ENCODE results near the gene TGFB1. TPM values are rescaled to one million over a fixed set of nuclear protein-coding genes. Genes with fewer than 3 reads are reported as not detected.

TGFB1 gene
- total and polyA plus RNA-seq, 9 of the 15 experiments (the other 6 are each of a cell fraction or from before 2014, with no cell fraction given), result 0.24 to 159 (median 17.2) TPM

DNA sequence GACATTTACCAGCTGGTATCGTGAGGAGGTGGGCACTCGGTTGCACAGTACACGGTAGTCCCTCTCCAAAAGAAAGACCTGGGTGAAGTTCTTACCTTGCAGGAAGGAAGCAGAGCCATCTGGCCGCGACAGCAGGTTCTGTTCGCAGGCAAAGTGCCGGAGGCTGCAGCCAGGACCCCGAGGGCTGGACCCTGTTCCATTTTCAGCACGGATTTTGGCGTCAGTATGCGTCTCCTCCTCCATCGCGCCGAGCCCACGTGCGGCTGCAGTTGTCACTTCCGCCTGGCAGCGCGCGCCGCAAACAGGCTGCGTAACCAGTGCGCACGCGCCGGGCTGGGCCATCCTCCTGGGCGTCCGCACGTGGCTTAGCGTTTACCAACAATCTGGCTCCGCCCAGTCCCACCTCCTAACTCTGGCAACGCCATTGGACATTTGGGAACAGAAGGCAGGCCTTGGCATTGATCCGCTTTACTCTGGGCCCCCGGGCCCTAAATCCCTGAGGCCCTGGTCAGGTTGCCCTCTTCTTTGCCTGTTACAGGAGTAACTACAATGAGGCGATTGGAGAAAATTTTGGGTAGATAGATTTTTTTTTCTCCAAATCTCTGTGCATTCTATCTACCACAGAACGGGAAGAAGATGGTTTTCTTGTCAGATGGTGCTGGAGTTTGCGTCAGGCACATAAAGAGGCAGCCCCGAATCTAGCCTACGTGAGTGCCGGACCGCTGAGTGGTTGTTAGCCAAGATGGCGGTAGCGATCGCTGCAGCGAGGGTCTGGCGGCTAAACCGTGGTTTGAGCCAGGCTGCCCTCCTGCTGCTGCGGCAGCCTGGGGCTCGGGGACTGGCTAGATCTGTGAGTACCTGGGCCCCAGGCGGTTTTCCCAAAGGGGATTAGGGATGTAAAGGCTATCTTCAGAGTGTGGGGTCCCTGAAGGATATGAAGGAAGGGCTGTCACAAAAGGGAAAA lies 43.6 kb upstream of the TGFB1 start, which contains the start of the genes BCKDHA and EXOSC5 (continued):
- no peak for TF ChIP-seq ZNF766 (CRISPR knock-in tag; conservative IDR thresholded peaks at IDR 0.05)
- TF ChIP-seq ZNF134 (CRISPR knock-in tag; conservative IDR thresholded peaks at IDR 0.05), result no peak
- TF ChIP-seq CHCHD3 (CRISPR knock-in tag; IDR thresholded peaks at IDR 0.05), result no peak
- no peak for TF ChIP-seq KDM2B (CRISPR knock-in tag; IDR thresholded peaks at IDR 0.05)
- no peak for TF ChIP-seq E2F3 (CRISPR knock-in tag; IDR thresholded peaks at IDR 0.05)
- TF ChIP-seq ZNF3 (CRISPR knock-in tag; IDR thresholded peaks at IDR 0.05), result no peak
- no peak; the same call in 1 of the 2 replicates for TF ChIP-seq CREB1 (IDR thresholded peaks at IDR 0.05)
- TF ChIP-seq CREB1 (CRISPR knock-in tag; IDR thresholded peaks at IDR 0.05), result peak; percentile 13; the same call in 1 of the 2 replicates
- TF ChIP-seq IFI16 (CRISPR knock-in tag; IDR thresholded peaks at IDR 0.05), result no peak
- peak; percentile 87; the same call in 1 of the 2 replicates for TF ChIP-seq JUN (IDR thresholded peaks at IDR 0.05; ENCODE audit: borderline replicate concordance, low read depth, low read length)
- TF ChIP-seq JUN (CRISPR knock-in tag; IDR thresholded peaks at IDR 0.05; ENCODE audit: borderline replicate concordance), result no peak
- peak; percentile 88 for TF ChIP-seq SIN3B (IDR thresholded peaks at IDR 0.05; ENCODE audit: low read depth)
- TF ChIP-seq CHD7 (IDR thresholded peaks at IDR 0.05; ENCODE audit: low read depth, low read length), result no peak
- TF ChIP-seq ZBTB49 (CRISPR knock-in tag; IDR thresholded peaks at IDR 0.05; ENCODE audit: borderline replicate concordance), result no peak
